Ammon's horn (tissue), 1 donor: ENCODE results near the gene MAP4K5.

ENCODE experiments used
- DNase-seq: peaks from one replicate; pipeline ENCODE4 v3.0.0-alpha.2; 2016; ENCODE audit warnings: low spot score

Gene MAP4K5

GRCh38 chr14:50476134-50476533, 56.2 kb downstream of the MAP4K5 start:
- no peak for DNase-seq

GRCh38 chr14:50475460-50475859, 56.9 kb downstream of the MAP4K5 start:
- no peak for DNase-seq

- DNase-seq, result no peak
Observed at GRCh38 chr14:50471838-50472465, 60.4 kb downstream of the MAP4K5 start.

- no peak for DNase-seq
Observed at GRCh38 chr14:50469982-50470381, 62.4 kb downstream of the MAP4K5 start.

- no peak for DNase-seq
Observed at GRCh38 chr14:50462111-50462510, 70.3 kb downstream of the MAP4K5 start.

- no peak for DNase-seq
Observed at GRCh38 chr14:50453869-50454268, 78.5 kb downstream of the MAP4K5 start.

- peak; percentile 18 for DNase-seq
Observed at GRCh38 chr14:50452979-50453705, 79.2 kb downstream of the MAP4K5 start.

GRCh38 chr14:50452296-50452695, 80.1 kb downstream of the MAP4K5 start:
- no peak for DNase-seq

- DNase-seq, result no peak
Observed at GRCh38 chr14:50451854-50452253, 80.5 kb downstream of the MAP4K5 start.

GRCh38 chr14:50447461-50447860, 84.9 kb downstream of the MAP4K5 start:
- no peak for DNase-seq

GRCh38 chr14:50434528-50434927, 97.8 kb downstream of the MAP4K5 start:
- DNase-seq, result no peak

GRCh38 chr14:50432131-50432530, 100.2 kb downstream of the MAP4K5 start:
- DNase-seq, result no peak

GRCh38 chr14:50425816-50426215, 106.6 kb downstream of the MAP4K5 start:
- DNase-seq, result no peak

- DNase-seq, result no peak
Observed at GRCh38 chr14:50425105-50425504, 107.3 kb downstream of the MAP4K5 start.

- no peak for DNase-seq
Observed at GRCh38 chr14:50423529-50423928, 108.8 kb downstream of the MAP4K5 start.

GRCh38 chr14:50421499-50421898, 110.9 kb downstream of the MAP4K5 start:
- DNase-seq, result no peak

- DNase-seq, result no peak
Observed at GRCh38 chr14:50417853-50418252, 114.5 kb downstream of the MAP4K5 start.

GRCh38 chr14:50410921-50411320, 121.4 kb downstream of the MAP4K5 start:
- DNase-seq, result no peak

- DNase-seq, result no peak
Observed at GRCh38 chr14:50410071-50410470, 122.3 kb downstream of the MAP4K5 start.

- DNase-seq, result no peak
Observed at GRCh38 chr14:50407111-50407812, 125.1 kb downstream of the MAP4K5 start.

GRCh38 chr14:50403419-50403818, 128.9 kb downstream of the MAP4K5 start:
- no peak for DNase-seq

GRCh38 chr14:50402965-50403364, 129.4 kb downstream of the MAP4K5 start:
- no peak for DNase-seq

- DNase-seq, result no peak
Observed at GRCh38 chr14:50400461-50400860, 131.9 kb downstream of the MAP4K5 start.
